A673 (cell line): ENCODE measurements around the gene MINK1.

ENCODE experiments used
- CTCF ChIP-seq: fragments of 300-800, 200-600 bp; sonication (generic); conservative IDR thresholded peaks from 2 replicates; pipeline ENCODE4 v1.5.1; 2017; ENCODE audit warnings: low read depth, mild to moderate bottlenecking, antibody characterized with exemption, low read length, moderate library complexity, mixed read lengths
- EZH2 ChIP-seq: fragments of 200-600 bp; sonication (generic); IDR thresholded peaks from 2 replicates; pipeline ENCODE4 v1.6.1; 2017; ENCODE audit warnings: borderline replicate concordance, low read depth, mild to moderate bottlenecking, mixed read lengths, antibody characterized with exemption, low read length; ENCODE audit not compliant: poor library complexity, severe bottlenecking

- TF ChIP-seq CTCF, result no peak
- no peak for TF ChIP-seq EZH2
These were observed 26.7 kb upstream of the MINK1 start for GRCh38 chr17:4806456-4806776.
